COLO668 (cell line): ENCODE results near the gene GHRH.

Source experiments
- DNase-seq: peaks from one replicate; lab custom pipeline; 2025; ENCODE audit not compliant: unreplicated experiment; lab: John Stamatoyannopoulos, UW

GHRH gene

DNA sequence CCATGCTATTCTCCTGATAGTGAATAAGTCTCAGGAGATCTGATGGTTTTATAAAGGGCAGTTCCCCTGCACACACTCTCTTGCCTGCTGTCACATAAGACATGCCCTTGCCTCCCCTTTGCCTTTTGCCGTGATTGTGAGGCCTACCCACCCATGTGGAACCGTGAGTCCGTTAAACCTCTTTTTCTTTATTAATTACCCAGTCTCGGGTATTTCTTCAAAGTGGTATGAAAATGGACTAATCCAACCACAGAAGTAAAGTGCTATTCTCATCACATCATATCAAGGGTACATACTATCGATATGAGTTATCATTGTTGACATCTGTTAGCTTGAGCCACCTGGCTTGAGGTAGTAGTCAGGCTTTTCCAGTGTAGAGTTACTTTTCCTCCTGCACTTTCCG lies 30.1 kb upstream of the GHRH start:
- DNase-seq: no peak

DNA sequence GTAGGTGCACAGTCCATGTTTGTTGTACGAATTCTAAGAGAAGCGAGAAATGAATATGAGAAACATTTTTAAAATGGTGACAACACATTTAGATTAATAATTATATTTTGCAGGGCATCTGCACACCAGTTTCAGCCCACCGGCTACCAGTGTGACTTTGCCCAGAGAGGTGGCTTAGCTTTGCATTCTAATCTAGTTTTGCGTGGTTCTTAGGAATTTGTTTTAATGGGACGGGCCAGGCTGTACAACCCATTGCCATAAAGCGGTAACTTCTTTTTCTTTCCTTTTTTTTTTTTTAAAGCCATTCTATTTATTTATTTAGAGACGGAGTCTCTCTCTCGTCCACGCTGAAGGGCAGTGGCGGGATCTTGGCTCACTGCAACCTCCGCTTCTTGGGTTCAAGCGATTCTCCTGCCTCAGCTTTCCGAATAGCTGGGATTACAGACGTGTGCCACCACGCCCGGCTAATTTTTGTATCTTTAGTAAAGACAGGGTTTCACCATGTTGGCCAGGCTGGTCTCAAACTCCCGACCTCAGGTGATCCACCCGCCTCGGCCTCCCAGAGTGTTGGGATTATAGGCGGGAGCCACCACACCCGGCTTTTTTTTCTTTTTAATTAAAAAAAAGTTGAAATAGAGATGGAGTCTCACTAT lies 28.7 kb upstream of the GHRH start:
- DNase-seq: no peak

DNA sequence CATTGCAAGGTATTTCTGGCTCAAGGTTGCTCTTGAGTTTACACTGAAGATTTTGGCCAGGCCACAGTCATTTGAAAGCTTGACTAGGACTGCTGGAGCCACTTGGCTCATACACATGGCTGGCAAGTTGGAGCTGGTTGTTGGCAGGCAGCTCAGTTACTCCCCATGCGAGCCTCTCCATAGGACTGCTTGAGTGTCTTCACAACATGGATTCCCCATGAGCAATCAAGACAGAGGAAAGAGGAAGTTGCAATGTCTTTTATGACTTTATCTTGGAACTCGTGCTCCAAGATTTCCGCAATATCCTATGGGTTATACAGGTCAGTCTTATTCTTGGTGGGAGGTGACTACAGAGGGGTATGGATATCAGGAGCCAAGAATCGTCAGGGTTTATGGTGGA lies 26.5 kb upstream of the GHRH start:
- no peak for DNase-seq

DNA sequence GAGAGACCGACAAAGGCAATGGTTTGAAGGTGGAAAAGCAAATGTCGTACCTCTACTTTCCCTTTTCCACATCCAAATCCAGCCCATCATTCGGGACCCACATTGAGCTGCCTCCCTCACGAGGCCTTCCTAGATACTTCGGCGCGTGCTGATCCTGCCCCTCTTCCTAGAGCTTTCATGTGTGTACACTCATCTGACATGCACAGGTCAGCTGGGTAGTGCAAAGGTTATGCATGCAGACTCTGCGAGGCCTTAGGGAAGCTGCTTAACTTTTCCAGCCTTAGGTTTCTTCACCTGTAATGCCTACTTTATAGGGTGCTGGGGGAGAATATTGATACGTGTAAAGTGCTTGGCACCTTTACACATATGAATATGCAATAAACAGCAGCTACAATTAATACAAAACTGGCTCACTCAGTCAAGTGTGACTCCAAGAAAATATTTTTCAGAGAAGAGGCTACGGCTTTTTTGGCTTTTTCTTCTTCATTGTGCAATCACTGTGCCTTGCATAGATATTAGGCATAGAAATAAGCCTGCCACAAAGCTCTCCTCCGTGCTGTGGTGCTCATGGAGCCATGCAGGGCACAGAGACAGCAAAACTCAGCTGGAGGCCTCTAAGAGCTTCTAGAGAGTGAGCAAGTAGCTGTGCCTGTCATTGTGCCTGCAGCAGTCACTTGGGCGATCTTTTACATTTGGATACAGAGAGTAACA lies 24.2 kb upstream of the GHRH start:
- DNase-seq: no peak

DNA sequence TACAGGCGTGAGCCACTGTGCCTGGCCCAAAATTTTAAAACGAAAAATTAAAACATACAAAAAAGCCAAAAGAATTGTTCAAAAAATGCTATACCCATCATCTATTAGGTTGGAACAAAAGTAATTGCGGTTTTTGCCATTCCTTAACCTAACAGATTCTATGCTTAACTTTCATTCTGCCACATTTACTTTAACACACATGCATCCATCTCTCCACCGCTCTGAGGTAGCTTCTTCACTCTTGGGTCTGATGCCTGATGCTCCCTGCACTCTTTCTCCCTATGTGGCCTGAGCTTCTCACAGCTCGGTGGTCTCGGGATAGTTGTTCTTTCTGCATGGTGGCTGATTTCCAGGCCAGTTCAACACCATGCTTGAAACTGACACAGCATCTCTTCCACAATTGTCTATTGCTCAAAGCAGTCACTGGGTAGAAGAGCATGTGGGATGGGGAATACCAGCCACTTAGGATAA lies 23.1 kb upstream of the GHRH start:
- DNase-seq: no peak

DNA sequence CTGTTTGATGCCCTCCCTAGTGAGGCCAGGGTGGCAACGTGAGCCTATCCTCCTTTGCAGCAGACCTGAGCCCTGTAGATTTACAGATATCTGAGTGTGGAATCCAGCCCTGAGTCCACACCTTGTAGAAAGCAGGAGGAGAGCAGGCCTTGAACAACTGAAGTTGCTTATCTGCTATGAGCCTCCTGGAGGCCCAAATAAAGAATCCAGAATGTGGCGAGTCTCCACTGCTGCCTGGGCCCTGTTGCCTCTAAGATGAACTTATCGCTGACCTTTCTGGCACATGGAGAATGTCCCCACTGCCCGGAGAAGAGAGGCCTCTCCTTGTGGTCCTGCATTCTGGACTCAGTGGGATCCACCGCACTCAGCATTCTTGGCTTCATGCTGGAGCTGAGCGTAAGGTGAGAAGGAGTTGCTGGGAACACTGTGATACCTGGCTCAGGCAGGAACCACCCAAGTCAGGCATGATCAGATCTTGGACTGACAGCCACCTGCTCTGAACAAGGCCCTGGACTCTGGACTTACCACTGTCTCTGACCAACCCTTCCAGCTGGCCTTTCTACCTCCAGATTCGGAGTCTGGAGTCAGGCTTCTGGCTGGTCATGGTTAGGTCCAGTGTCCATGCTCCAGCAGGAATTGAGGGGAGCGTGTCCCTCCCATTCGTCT lies 22.0 kb upstream of the GHRH start:
- no peak for DNase-seq

DNA sequence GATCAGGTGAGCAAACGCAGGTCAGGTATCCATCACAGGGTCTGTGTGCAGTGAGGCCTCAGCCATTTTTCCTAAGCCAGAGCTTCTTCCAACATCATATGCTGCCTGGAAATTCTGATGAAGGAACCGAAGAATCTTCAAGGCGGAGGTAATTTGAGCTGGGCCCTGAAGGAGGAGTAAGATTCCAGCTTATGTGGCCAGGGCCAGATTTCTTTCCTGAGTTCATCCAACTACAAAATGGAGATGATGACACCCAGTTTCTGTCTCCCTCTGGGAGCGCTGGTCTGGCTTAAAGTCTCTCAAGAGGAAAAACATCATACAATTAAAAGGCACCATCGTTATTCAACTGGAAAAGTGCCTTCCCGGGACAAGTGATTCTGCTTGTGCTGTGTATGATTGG lies 20.9 kb upstream of the GHRH start:
- no peak for DNase-seq

DNA sequence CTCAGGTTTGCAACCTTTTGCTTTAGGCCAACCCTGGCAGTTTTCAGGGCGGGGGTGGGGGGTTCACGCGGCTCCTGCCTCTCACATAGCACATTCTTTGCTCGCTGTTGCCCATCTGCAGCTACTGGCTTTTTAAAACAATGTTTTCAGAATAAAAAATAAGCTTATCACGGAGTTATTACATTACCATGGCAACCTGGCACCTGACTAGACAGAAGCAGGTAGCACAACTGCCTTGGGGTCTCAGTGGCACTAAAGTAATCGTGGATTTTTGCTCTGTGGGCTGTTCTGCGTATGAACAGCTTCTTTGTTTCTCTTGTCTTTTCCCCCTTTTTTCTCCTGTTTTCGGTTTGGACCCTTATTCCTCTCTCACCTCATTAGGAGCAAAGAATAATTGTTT lies 18.8 kb upstream of the GHRH start:
- DNase-seq: no peak

DNA sequence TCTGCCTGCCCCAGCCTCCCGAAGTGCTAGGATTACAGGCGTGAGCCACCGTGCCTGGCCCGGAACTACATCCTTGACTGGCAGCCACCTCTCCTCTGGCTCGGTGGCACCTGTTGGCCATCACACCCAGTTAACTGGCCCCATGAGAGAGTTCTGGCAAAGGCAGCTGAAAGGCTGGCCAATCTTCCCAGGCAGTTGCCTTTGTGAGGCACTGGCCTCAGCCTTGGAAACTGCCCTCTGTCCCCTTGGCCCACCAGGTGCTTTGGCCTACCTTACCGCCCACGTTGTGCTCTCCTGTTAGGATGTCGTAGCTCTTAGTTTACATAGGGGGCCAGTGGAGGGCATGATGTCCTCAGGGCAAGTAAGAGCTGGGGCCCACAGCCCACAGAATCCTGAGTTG lies 18.2 kb upstream of the GHRH start:
- no peak for DNase-seq

DNA sequence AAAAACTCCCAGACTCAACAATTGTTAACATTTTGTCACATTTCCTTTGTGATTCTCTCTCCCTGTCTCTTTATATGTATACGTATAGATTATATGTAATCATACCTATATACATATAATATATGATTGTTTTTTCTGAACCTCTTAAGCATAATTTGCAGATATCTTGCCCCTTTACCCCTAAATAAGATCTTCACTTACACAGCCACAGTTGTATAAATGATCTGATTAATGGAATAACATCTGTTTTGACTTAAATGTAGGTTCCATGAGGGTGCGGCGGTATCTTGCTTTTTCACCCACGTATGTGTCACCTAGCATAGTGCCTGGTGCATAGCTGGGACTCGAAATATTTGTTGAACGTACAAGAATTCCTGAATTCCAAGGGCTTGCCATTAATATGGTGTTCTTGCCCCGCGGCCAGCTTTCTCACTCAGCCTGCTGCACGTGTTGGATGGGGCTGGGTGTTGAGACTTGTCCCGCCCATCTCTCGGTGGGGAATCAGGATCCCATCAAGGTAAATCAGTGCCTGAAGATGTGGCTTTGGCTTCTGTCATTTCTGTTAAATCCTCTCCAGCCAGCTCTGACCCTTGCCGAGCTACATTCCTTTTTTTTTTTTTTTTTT lies 17.5 kb upstream of the GHRH start:
- DNase-seq: no peak

DNA sequence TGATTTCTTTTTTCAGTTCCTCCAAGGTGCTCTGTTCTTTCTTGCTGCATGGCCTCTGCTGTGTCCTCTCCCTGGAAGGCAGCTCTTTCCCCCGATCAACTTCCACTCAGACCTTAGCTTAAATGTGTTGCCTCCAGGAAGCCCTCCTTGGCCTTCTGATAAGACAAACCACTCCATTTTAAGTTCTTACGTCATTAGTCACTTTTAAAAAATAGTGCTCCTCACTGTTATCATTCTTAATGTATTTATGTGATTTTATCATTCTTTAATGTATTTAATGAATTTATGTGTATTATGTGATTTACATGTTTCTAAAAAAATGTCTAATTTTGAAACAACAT lies 15.6 kb upstream of the GHRH start:
- no peak for DNase-seq

DNA sequence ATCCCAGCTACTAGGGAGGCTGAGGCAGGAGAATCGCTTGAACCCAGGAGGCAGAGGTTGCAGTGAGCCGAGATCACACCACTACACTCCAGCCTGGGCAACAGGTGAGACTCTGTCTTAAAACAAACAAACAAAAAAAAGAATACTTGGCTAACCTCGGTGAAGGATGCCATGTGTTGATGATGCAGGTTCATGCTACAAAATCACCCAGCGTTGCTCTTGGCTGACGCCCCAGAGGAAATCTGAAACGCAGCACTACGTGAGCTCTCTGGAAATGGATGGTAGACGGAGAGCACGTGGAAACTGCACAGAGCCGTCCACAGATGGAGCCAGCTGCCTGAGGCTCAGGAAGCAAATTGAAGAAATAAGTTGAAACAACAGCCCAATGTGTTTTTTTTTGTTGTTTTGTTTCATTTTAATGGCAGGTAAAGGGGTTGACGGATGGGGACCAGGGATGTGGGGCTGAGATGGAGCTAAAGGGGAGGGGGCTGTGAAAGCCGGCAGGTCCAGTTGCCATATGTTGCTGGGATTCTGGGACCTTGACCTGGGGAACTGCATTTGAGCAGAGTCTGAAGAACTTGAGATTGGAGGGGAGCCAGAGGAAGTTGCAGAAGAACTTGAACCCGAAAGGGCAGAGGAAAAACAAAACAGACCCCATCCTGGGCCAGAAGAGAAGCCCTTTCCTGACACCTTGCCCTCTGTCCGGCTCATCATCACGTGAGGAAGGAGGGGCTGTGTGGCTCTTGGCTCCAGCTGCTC lies 15.1 kb upstream of the GHRH start:
- DNase-seq: peak; percentile 54

DNA sequence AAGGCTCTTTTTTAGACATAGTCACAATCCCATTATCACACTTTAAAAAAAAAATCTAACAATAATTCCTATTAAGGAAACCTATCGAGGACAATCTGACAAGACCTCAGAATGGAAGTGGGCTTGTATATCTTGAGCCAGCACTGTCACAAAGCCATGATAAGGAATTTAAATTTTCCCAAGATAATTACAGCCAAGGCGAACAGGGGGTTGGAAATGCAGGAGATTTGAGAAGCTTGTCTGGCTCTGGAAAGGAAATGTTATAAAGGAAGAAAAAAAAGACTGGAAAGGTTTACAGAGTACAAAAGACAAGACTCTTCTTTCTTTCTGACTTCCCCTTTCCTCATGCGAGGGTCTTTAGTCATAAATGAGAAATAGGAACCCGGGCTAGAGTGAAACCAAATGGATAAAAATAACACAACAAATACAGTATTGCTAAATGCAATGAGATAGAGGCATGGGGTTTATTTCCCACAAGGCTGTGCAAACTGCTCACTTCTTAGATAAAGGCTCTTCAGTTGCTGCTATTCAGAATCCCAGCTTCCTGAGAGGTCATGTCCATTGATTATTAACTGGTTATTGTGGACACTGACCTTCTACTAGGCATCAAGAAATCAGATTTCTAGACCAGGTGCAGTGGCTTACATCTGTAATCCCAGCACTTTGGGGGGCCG lies 13.4 kb upstream of the GHRH start:
- no peak for DNase-seq

DNA sequence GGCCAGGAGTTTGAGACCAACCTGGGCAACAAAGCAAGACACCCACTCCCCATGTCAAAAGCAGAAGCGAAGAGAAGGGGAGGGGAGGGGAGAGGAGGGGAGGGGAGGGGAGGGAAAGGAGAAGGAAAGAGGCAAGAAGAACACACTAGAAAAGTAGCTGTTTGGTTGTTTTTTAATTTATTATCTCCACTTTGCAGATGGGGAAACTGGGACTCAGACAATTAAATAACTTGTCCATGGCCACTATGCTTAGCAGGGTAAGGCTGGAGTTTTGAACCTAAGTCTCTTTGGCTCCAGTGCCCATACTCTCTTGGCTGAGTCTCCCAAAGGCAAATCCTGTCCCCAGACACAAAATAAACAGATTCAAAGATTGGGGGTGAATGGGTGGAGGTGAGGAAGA lies 12.4 kb upstream of the GHRH start:
- no peak for DNase-seq

DNA sequence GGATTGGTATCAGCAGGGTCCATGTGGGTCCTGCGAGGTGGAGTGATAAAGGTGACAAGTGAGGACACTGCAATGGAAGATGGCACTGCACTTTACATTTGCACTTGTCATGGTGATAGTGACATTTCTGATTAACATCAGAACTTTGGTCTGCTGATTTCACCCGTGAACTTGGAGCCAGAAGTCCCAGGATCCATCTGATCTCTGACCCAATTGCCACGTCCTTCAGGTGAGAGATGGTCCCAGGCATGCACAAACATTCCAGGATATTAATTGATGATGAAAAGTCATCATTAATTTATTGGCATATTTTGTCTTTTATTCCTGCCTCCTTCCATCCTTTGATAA lies 9.8 kb upstream of the GHRH start:
- DNase-seq: no peak

DNA sequence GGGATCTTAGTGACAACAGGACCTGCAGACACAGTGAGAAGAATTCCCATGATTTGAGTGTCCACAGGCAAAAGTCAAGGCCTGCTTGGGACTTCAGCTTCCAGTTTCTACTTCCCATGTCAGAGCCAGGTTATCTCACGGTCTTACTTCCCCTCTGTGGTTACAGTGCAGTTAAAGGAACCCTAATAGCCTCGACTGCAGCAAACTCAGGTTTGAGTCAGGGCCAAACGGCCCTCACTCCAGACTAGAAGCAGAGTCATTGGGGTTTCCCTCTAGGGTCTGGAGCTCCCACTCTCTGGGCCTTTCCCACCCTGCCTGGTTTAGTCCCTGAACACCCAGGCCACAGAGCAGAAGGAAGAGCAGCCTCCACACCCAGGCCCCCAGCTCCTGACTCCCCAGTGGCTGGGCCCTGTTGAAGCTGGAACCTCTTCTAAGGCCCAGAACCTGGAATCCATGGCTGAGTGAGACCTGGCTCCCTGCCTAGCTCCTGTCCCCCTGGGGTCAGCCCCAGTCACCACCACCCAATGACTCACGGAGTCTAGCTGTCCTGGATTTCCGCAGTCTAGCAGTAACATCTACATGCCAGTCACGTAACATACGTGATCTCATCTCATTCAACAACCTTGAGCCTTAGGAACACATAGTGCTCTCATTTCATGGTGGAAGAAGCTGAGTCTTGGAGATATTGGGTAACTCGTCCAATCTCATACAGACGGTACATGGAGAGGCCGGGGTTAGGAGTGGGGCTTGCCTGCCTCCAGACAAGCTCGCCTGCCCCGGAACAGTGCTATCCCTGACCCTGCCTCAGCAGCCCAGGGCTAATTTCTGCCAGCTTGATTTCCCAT lies 9.2 kb upstream of the GHRH start:
- no peak for DNase-seq

DNA sequence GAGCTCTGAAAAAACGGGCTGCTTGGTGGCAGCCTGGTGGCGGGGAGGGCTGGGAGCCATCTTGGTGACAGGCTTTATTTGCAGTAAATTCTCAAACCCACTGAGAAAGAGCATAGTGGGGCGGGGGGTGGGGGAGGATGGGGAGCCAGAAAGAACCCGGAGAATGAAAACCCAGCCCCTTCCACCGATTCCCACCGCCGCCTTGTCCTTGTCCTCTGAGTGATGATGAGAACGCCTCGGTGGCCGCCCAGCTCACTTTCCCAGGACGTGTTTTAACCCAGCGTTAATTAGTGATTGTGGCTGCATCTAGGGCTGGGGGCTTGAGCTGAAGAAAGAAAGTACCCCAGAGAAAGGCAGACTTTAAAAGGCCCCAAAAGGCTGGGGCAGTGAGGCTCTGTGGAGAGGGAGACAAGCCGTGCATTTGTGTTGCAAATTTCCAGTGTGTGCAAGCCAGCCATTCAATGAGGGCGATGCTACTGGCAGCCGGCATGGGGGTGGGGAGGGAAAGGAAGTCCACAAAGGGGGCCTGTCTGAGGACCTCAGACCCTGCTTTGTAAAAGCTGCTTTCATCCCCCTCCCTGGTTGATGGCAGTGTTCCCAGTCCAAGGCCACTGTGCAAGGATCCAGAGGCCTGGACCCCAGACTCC lies 6.2 kb upstream of the GHRH start:
- no peak for DNase-seq

DNA sequence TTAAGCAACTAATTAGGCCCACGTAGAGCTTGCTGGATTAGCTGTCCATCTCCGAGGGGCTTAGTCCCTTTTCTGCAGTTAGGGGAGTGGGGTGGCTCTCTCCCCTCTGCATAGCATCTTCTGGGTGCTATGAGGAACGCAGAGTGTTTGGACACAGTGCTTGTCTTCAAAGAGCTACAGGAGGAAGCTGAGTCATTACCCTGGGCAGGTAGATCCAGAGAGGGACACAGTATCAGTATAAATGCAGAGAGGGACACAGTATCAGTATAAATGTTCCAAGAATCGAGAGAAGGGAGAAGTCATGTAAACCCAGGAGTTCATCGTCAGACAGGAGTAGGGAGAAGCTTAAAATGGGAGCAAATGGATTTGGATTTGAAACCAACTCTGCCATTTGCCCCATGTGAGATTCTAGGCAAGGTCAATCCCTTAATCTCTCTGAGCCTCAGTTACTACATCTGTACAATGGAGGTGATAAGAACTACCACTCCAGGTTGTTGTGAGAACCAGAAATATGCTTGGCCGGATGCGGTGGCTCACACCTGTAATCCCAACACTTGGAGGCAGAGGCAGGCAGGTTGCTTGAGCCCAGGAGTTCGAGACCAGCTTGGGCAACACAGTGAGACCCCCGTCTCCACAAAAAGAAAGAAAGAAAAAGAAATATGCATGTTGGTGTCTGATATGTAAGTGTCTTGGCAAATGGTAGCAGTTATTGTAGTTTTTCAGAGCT lies 5.5 kb upstream of the GHRH start:
- no peak for DNase-seq

DNA sequence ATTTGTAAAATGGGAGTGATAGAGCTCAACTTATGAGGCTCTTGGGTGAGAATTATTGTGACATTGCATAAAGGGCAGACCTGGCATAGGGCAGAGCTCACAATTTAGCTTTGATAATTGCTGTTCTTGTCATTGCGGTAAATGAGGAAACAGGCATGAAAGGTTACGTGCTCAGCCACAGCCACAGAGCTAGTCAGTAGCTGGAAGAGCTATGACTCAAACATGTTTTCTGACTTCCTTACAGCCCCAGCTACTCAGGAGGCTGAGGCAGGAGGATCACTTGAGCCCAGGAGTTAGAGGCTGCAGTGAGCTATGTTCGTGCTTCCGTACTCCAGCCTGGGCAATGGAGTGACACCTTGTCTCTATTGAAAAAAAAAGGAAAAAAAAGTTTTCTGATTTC lies 3.5 kb upstream of the GHRH start:
- no peak for DNase-seq
